GM12891 (cell line): ENCODE measurements around the gene CPNE1.

Experiments
- POLR2A ChIP-seq: IDR thresholded peaks from 2 replicates; pipeline ENCODE4 v1.6.1; 2011; ENCODE audit warnings: low read depth, low read length, control low read depth
- POLR2AphosphoS5 ChIP-seq: IDR thresholded peaks from 2 replicates; pipeline ENCODE4 v1.6.1; 2011; ENCODE audit warnings: low read depth, low read length, control low read depth

DNA sequence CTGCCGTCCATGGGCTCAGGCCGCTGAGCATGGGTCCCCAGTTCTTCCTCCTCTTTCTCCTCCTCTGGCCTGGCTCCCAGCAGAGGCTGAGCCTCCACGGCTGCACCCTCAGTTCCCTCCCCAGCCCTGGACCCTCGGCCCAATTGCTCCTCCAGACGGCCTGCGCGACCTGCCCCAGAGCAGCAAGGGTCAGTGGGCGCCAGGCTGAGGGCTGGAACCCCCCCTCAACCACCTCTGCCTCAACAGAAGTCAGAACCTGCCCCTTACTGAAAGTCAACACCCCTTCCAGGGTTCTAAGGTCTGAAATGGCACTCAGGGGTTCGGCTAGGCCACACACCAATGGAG lies 65.0 kb downstream of the CPNE1 start:
- no peak for TF ChIP-seq POLR2AphosphoS5
- no peak for TF ChIP-seq POLR2A
